Colonic mucosa (tissue), 4 donors: Measurements from ENCODE around the gene DAPK2. TPM values are rescaled to one million over a fixed set of nuclear protein-coding genes. Genes with fewer than 3 reads are reported as not detected.
A peak's percentile ranks its signal among the peaks of the same experiment; 100 is the strongest.

Source experiments
- DNase-seq: peaks from one replicate; pipeline ENCODE4 v3.0.0-alpha.2; 2020
- H3K27ac ChIP-seq: fragments of 200-600 bp; one replicate; pipeline ENCODE4 v1.8.0; 2021
- H3K27me3 ChIP-seq: fragments of 200-600 bp; one replicate; pipeline ENCODE4 v1.8.0; 2021
- H3K36me3 ChIP-seq: fragments of 200-600 bp; one replicate; pipeline ENCODE4 v1.8.0; 2021
- H3K4me1 ChIP-seq: fragments of 200-600 bp; one replicate; pipeline ENCODE4 v1.8.0; 2021; ENCODE audit warnings: mild to moderate bottlenecking
- H3K4me3 ChIP-seq: fragments of 200-600 bp; one replicate; pipeline ENCODE4 v1.8.0; 2021
- H3K9ac ChIP-seq, 2 donors: one replicate each; pipeline ENCODE4 v1.7.0; 2013; ENCODE audit warnings: control low read depth in 2 of 2, low read depth in 2 of 2, low read length in 2 of 2
- H3K9me3 ChIP-seq: fragments of 200-600 bp; one replicate; pipeline ENCODE4 v1.8.0; 2021
- intact Hi-C: fragments of 100-400 bp; cut with DNase I; formaldehyde crosslinking; loops from one replicate; pipeline ENCODE4 v1.14.1; 2022
- total RNA-seq, 2 donors: library from RNA; stranded (reverse); fragmentation: NEBNext Ultra II Directional in 1 of 2; extraction: Animal tissue kit (Norgen Biotek cat#: 25700) in 1 of 2; gene quantifications; one replicate each; pipeline ENCODE4 v1.2.1, GENCODE V29; 2021
- TF ChIP-seq, protein P1 (sequence below): fragments of 200-600 bp; IDR thresholded peaks from one replicate; pipeline ENCODE4 v1.8.0; 2022; ENCODE audit warnings: antibody characterized with exemption, mild to moderate bottlenecking
- donor health status: healthy.
- donor health status: DM: no; HTN: no; CAD: no.
- donor health status: DM: no; HTN: no; CAD: no.

Gene DAPK2
- total RNA-seq, 2 donors from 2014 or later = 23.7 to 26.5 TPM

DNA sequence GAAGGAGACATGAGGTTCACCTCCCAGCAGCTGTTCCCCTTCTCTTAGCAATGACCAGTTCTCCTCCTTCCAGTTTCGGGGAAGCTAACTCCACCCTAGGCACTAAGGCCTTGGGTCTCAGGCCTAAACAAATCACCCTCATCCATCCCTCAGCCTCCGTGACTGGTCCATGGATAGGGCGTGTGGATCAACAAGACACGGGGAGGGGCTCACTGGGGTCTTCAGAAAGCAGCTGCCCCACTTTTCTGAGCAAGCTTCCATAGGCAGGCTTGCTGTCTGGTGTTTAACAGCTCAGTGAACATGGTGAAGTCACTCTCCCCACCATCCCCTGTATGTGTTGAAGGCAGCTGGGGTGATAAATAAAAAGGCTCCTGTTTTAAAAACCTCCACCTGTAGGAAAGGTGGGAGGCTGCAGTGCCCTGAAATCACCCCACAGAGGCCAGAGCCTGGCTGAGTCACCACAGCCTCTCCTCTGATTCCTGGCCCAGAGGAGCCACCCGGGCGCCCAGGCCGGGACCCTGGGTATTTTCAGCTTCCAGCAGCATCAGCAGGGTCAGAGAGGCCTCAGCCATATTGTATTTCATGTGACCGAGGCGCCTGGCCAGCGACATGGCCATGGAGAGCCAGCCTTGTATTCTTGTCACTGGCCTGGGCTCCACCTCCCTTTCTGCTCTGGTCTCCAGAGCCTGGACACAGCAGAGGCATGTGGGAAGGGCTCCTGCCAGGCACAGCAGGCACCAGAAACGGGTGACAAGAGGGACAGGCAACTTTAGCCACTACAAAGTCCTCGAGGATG is 152.2 kb downstream of the DAPK2 start:
- no peak overlapping the region for H3K9ac ChIP-seq
- no peaks in the 10 kb centered on the region for H3K27me3 ChIP-seq
- TF ChIP-seq, protein P1, sequence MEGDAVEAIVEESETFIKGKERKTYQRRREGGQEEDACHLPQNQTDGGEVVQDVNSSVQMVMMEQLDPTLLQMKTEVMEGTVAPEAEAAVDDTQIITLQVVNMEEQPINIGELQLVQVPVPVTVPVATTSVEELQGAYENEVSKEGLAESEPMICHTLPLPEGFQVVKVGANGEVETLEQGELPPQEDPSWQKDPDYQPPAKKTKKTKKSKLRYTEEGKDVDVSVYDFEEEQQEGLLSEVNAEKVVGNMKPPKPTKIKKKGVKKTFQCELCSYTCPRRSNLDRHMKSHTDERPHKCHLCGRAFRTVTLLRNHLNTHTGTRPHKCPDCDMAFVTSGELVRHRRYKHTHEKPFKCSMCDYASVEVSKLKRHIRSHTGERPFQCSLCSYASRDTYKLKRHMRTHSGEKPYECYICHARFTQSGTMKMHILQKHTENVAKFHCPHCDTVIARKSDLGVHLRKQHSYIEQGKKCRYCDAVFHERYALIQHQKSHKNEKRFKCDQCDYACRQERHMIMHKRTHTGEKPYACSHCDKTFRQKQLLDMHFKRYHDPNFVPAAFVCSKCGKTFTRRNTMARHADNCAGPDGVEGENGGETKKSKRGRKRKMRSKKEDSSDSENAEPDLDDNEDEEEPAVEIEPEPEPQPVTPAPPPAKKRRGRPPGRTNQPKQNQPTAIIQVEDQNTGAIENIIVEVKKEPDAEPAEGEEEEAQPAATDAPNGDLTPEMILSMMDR = no peak
- H3K4me1 ChIP-seq = no peaks in the 10 kb centered on the region
- intact Hi-C loops = loop anchor here (5.0 kb wide), 1 partner anchor 142 kb away; no protein-coding TSS in a partner anchor
- no peaks in the 10 kb centered on the region for H3K36me3 ChIP-seq
- H3K4me3 ChIP-seq = no peak overlapping the region
- no peaks in the 10 kb centered on the region for H3K9me3 ChIP-seq
- no peak overlapping the region for H3K27ac ChIP-seq
- no peak for DNase-seq

GRCh38 chr15:63892794-63893441 is 153.4 kb downstream of the DAPK2 start:
- Histone ChIP-seq H3K4me1 (no peaks in the 10 kb centered on the region), H3K9ac (no peak overlapping the region), H3K9me3 (no peaks in the 10 kb centered on the region), H3K36me3 (no peaks in the 10 kb centered on the region), H3K4me3 (no peak overlapping the region), H3K27me3 (no peaks in the 10 kb centered on the region), H3K27ac (peak overlapping the region; percentile 27)
- intact Hi-C loops = loop anchor here (5.0 kb wide), 1 partner anchor 141 kb away; no protein-coding TSS in a partner anchor
- TF ChIP-seq, protein P1 = no peak
- peak; percentile 38 for DNase-seq

GRCh38 chr15:63891768-63892133 is 154.5 kb downstream of the DAPK2 start:
- Histone ChIP-seq H3K27me3 (no peaks in the 10 kb centered on the region), H3K36me3 (no peaks in the 10 kb centered on the region), H3K9ac (no peak overlapping the region), H3K27ac (no peak overlapping the region), H3K4me1 (no peaks in the 10 kb centered on the region), H3K9me3 (no peaks in the 10 kb centered on the region), H3K4me3 (no peak overlapping the region)
- DNase-seq = no peak
- intact Hi-C loops = loop anchor here (5.0 kb wide), 1 partner anchor 139 kb away; no protein-coding TSS in a partner anchor
- TF ChIP-seq, protein P1 = no peak

DNA sequence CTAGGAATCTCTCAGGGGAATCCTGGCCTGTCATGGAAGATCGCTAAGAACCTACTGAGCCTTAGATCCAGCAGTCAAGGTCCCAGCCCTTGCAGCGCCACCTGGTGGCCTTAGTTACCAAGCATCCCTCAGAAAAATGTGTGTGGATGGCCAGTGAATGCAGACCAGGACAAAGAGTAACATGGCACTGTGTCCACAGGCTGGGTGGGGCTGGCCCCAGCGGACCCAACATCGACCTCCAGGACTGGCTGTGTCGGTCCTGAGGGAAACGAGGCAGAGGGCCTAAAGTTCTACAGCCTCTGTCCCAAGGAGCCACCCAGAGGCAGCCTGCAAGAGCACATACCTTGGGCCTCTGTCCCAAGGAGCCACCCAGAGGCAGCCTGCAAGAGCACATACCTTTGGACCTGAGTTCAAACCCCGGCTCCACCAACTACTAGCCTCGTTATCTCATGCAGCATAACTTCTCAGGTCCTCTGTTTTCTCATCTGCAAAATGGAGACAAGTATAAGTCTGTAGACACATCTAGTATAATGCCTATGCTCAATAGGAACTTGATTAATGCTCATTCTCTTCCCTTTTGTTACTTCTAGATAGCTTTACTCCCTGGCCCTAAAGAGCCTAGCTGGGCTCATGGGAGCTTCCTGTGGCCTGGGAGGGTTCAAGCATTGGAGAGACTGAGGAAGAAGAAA is 155.1 kb downstream of the DAPK2 start:
- Histone ChIP-seq H3K9ac (no peak overlapping the region), H3K36me3 (no peaks in the 10 kb centered on the region), H3K4me3 (no peak overlapping the region), H3K9me3 (no peaks in the 10 kb centered on the region), H3K27me3 (no peaks in the 10 kb centered on the region), H3K4me1 (no peaks in the 10 kb centered on the region), H3K27ac (no peak overlapping the region)
- intact Hi-C loops = loop anchor here (5.0 kb wide), 1 partner anchor 139 kb away; no protein-coding TSS in a partner anchor
- TF ChIP-seq, protein P1 = peak; percentile 88
- peak; percentile 85 for DNase-seq

- TF ChIP-seq, protein P1 = no peak
- Histone ChIP-seq H3K9ac (no peak overlapping the region), H3K27me3 (no peaks in the 10 kb centered on the region), H3K9me3 (no peaks in the 10 kb centered on the region), H3K4me3 (no peak overlapping the region), H3K4me1 (no peaks in the 10 kb centered on the region), H3K36me3 (no peaks in the 10 kb centered on the region), H3K27ac (no peak overlapping the region)
- intact Hi-C loops = loop anchor here (5.0 kb wide), 1 partner anchor 138 kb away; no protein-coding TSS in a partner anchor
- no peak for DNase-seq
Observed at GRCh38 chr15:63890617-63891016, 155.7 kb downstream of the DAPK2 start.
